ENCODE measurements around the gene MAPK10. TPM values are rescaled to one million over a fixed set of nuclear protein-coding genes. Genes with fewer than 3 reads are reported as not detected.

Gene MAPK10
- total RNA-seq, 4 donors from 2014 or later, result 4.1 to 50.0 (median 9.4) TPM

- intact Hi-C loops (cut with DNase I; ENCODE audit: low total_unique reads) (no loop called here), in situ Hi-C loops (cut with MboI; ENCODE audit: low pct_ligation_motif_present in 1 of 4, low pct_unique_long_range_greater_than_20kb in 1 of 4, low sequenced_read_pairs in 3 of 4) (no loop called here)
- TF ChIP-seq POLR2A (IDR thresholded peaks at IDR 0.05) (no peak), EP300 (IDR thresholded peaks at IDR 0.05; ENCODE audit: low read depth) (no peak), CTCF (IDR thresholded peaks at IDR 0.05) (no peak), POLR2AphosphoS5 (IDR thresholded peaks at IDR 0.05) (no peak)
- no peaks in the 10 kb centered on the region for H3K36me3 ChIP-seq
- H3K27me3 ChIP-seq, result no peaks in the 10 kb centered on the region
- no peak for DNase-seq
- no peaks in the 10 kb centered on the region for H3K4me1 ChIP-seq
- no peak overlapping the region for H3K27ac ChIP-seq
- WGBS, 2 donors (ENCODE audit: low coverage in 1 of 2), result 48 to 60% methylated on average over 3 of the region's 3 CpGs
- no peak overlapping the region for H3K4me3 ChIP-seq
- no peaks in the 10 kb centered on the region for H3K9me3 ChIP-seq
Measured at GRCh38 chr4:86306816-86307215, 53.0 kb downstream of the MAPK10 start.

GRCh38 chr4:86302830-86303229 lies 57.0 kb downstream of the MAPK10 start:
- DNase-seq, result no peak
- H3K27ac ChIP-seq, result peak overlapping the region in 3 of 4 donors; percentile 11 to 58 (median 15)
- WGBS, 2 donors (ENCODE audit: low coverage in 1 of 2), result 45 to 77% methylated on average over 2 of the region's 2 CpGs
- intact Hi-C loops (cut with DNase I; ENCODE audit: low total_unique reads) (no loop called here), in situ Hi-C loops (cut with MboI; ENCODE audit: low pct_ligation_motif_present in 1 of 4, low pct_unique_long_range_greater_than_20kb in 1 of 4, low sequenced_read_pairs in 3 of 4) (no loop called here)
- TF ChIP-seq EP300 (IDR thresholded peaks at IDR 0.05; ENCODE audit: low read depth), result no peak
- TF ChIP-seq POLR2AphosphoS5 (IDR thresholded peaks at IDR 0.05), result no peak
- no peak for TF ChIP-seq POLR2A (IDR thresholded peaks at IDR 0.05)
- no peak for TF ChIP-seq CTCF (IDR thresholded peaks at IDR 0.05)
- H3K27me3 ChIP-seq, result no peaks in the 10 kb centered on the region
- H3K36me3 ChIP-seq, result no peaks in the 10 kb centered on the region
- H3K4me1 ChIP-seq, result no peaks in the 10 kb centered on the region
- H3K4me3 ChIP-seq, result no peak overlapping the region
- H3K9me3 ChIP-seq, result no peaks in the 10 kb centered on the region

- peak in 2 of 3 donors; percentile 14 to 34 for TF ChIP-seq POLR2AphosphoS5 (IDR thresholded peaks at IDR 0.05)
- TF ChIP-seq CTCF (IDR thresholded peaks at IDR 0.05), result no peak
- no peak for TF ChIP-seq POLR2A (IDR thresholded peaks at IDR 0.05)
- no peak for TF ChIP-seq EP300 (IDR thresholded peaks at IDR 0.05; ENCODE audit: low read depth)
- intact Hi-C loops (cut with DNase I; ENCODE audit: low total_unique reads) (no loop called here), in situ Hi-C loops (cut with MboI; ENCODE audit: low pct_ligation_motif_present in 1 of 4, low pct_unique_long_range_greater_than_20kb in 1 of 4, low sequenced_read_pairs in 3 of 4) (no loop called here)
- DNase-seq, result peak; percentile 16
- Histone ChIP-seq H3K27me3 (no peaks in the 10 kb centered on the region), H3K27ac (peak overlapping the region in 3 of 4 donors; percentile 15 to 58 (median 37)), H3K9me3 (no peaks in the 10 kb centered on the region), H3K36me3 (no peaks in the 10 kb centered on the region), H3K4me3 (no peak overlapping the region), H3K4me1 (no peaks in the 10 kb centered on the region)
- WGBS, 2 donors (ENCODE audit: low coverage in 1 of 2), result 21 to 39% methylated on average over 4 of the region's 4 CpGs
Measured at GRCh38 chr4:86302251-86302650, 57.6 kb downstream of the MAPK10 start.

GRCh38 chr4:86300516-86300915 lies 59.3 kb downstream of the MAPK10 start:
- Histone ChIP-seq H3K27me3 (no peaks in the 10 kb centered on the region), H3K9me3 (no peaks in the 10 kb centered on the region), H3K27ac (no peak overlapping the region), H3K4me1 (no peaks in the 10 kb centered on the region), H3K36me3 (no peaks in the 10 kb centered on the region), H3K4me3 (no peak overlapping the region)
- intact Hi-C loops (cut with DNase I; ENCODE audit: low total_unique reads), result no loop called here
- 67 to 75% methylated on average over 3 of the region's 3 CpGs for WGBS, 2 donors (ENCODE audit: low coverage in 1 of 2)
- no peak for DNase-seq
- TF ChIP-seq EP300 (IDR thresholded peaks at IDR 0.05; ENCODE audit: low read depth) (no peak), POLR2A (IDR thresholded peaks at IDR 0.05) (no peak), CTCF (IDR thresholded peaks at IDR 0.05) (no peak), POLR2AphosphoS5 (IDR thresholded peaks at IDR 0.05) (no peak)
- in situ Hi-C loops (cut with MboI; ENCODE audit: low pct_ligation_motif_present in 1 of 4, low pct_unique_long_range_greater_than_20kb in 1 of 4, low sequenced_read_pairs in 3 of 4), result no loop called here
